OCI-LY1 (cell line): Measurements from ENCODE around the gene LRP10.

Experiments
- H2AFZ ChIP-seq: fragments of 200-600 bp; sonication (generic), shearing (Covaris generic); 2 replicates; pipeline ENCODE4 v1.6.0; 2014; ENCODE audit warnings: antibody characterized with exemption, mild to moderate bottlenecking, low read length
- H3F3A ChIP-seq: fragments of 200-600 bp; sonication (generic), shearing (Covaris generic); 2 replicates; pipeline ENCODE4 v1.6.0; 2014; ENCODE audit warnings: mild to moderate bottlenecking, antibody characterized with exemption, low read length, moderate library complexity; ENCODE audit not compliant: insufficient read depth
- H3K27ac ChIP-seq: fragments of 200-600 bp; sonication (generic); 2 replicates; pipeline ENCODE4 v1.5.1; 2014; ENCODE audit warnings: low read length, mixed run types, mild to moderate bottlenecking, low read depth; ENCODE audit not compliant: poor library complexity, severe bottlenecking
- H3K27me3 ChIP-seq: fragments of 200-600 bp; sonication (generic); 2 replicates; pipeline ENCODE4 v1.6.0; 2014; ENCODE audit warnings: antibody characterized with exemption, mild to moderate bottlenecking, low read length, moderate library complexity; ENCODE audit not compliant: insufficient read depth
- H3K36me3 ChIP-seq: fragments of 200-600 bp; sonication (generic); 2 replicates; pipeline ENCODE4 v1.6.1; 2014; ENCODE audit warnings: mild to moderate bottlenecking, antibody characterized with exemption, low read length, moderate library complexity, mixed read lengths; ENCODE audit not compliant: insufficient read depth
- H3K4me1 ChIP-seq: fragments of 200-600 bp; sonication (generic); 2 replicates; pipeline ENCODE4 v1.5.1; 2014; ENCODE audit warnings: mild to moderate bottlenecking, low read length, moderate library complexity; ENCODE audit not compliant: insufficient read depth, severe bottlenecking
- H3K4me2 ChIP-seq: fragments of 200-600 bp; sonication (generic), shearing (Covaris generic); 2 replicates; pipeline ENCODE4 v1.6.1; 2014; ENCODE audit warnings: low read length
- H3K4me3 ChIP-seq: fragments of 200-600 bp; sonication (generic); 2 replicates; pipeline ENCODE4 v1.5.1; 2014; ENCODE audit warnings: low read length, low read depth, mild to moderate bottlenecking, mixed read lengths; ENCODE audit not compliant: poor library complexity, severe bottlenecking
- H3K79me2 ChIP-seq: fragments of 200-600 bp; shearing (Covaris generic); 2 replicates; pipeline ENCODE4 v1.6.1; 2016; ENCODE audit warnings: mixed run types, low read length, mixed read lengths; ENCODE audit not compliant: insufficient read depth
- H3K9ac ChIP-seq: fragments of 200-600 bp; sonication (generic), shearing (Covaris generic); 2 replicates; pipeline ENCODE4 v1.6.1; 2014; ENCODE audit warnings: mild to moderate bottlenecking, low read length, mixed read lengths
- H3K9me2 ChIP-seq: fragments of 200-600 bp; sonication (generic), shearing (Covaris generic); 2 replicates; pipeline ENCODE4 v1.6.1; 2014; ENCODE audit warnings: low read depth, mild to moderate bottlenecking, low read length, mixed read lengths
- H3K9me3 ChIP-seq: fragments of 200-600 bp; shearing (Covaris generic); 2 replicates; pipeline ENCODE4 v1.6.1; 2014; ENCODE audit warnings: low read length, mixed read lengths
- H4K20me1 ChIP-seq: fragments of 200-600 bp; sonication (generic), shearing (Covaris generic); 2 replicates; pipeline ENCODE4 v1.6.0; 2016; ENCODE audit warnings: mild to moderate bottlenecking, low read length; ENCODE audit not compliant: insufficient read depth
- EZH2 ChIP-seq: fragments of 200-600 bp; sonication (generic), shearing (Covaris generic); IDR thresholded peaks from 2 replicates; pipeline ENCODE4 v1.8.0; 2017; ENCODE audit warnings: borderline replicate concordance, mixed run types, mild to moderate bottlenecking, antibody characterized with exemption, low read length, moderate library complexity, mixed read lengths
- TF ChIP-seq, protein P1 (sequence below): fragments of 200-600 bp; sonication (generic), shearing (Covaris generic); IDR thresholded peaks from 2 replicates; pipeline ENCODE4 v1.5.1; 2017; ENCODE audit warnings: mild to moderate bottlenecking, antibody characterized with exemption, low read length, moderate library complexity, mixed read lengths

The LRP10 gene

DNA sequence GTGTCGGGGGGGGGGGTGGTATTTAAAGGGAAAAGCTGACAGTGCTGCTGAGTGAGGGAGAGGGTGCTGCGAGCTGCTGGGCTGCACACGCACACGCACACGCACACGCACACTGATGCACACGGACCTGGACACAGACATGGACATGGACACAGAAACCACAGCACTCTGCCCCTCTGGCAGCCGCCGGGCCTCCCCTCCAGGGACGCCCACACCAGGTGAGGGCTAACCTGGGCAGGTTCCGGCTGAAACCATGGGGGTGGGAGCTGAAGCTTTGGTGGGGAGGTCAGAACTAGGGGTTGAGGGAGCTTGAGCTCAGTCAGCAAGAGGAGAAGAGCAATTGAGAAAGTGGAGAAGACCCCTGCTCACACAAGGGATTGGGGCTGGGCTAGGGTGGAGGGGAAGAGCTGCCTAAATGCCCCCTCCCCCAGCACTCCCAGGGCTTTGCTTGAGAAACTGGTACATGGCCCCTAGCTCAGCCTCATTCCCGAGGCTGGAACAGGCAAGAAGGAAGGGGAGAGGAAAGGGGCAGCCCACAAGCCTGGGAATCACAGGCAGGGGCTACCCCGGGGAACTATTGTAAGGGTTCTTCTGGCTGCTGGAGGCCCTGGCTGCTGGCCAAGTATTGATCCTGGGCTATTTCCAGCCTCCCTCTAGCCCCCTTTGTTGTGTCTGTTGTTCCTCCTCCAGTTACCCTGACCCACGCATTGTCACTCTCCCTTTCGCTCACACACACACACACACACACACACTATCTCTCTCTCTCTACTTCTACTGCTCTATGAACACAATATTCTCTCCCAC, 11.8 kb downstream of the LRP10 start, which contains the start of gene REM2:
REM2 (plus strand) TSS at position 50 of the 804 bp plus-strand sequence; CDS start at position 116, 66 bp downstream.
- Histone ChIP-seq H3K9me2 (no peaks in the 10 kb centered on the region), H3K4me2 (no peak within 1 kb of the TSS), H2AFZ (no peak within 1 kb of the TSS)

DNA sequence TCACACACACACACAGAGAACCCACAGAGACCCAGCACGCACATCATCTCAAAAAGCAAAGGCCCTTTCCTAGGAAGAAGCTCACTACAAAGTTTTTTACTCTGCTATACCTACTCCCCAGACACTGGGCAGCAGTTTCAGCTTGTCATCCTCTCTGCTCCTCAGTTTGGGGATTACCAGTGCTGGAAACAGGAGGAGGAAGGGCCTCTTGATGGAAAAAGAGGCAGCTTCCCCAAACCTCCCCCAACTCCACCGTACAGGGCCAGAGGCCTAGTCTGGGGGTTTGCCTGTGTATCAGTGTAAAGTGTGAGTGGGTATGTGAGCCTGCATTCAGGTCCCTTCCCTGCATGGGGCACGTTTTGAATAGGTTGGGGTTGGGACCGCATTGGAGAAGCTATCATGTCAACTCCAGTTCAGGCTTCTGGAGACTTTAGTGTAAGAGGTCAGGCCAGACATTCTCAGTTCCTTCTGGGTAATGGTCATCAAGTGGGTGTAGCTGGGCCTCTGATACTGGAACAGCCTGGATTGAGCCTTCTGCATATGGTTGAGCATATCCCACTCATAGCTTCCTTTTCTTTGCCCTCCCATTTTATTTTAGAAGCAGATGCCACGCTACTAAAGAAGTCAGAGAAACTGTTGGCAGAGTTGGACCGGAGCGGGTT, 12.7 kb downstream of the LRP10 start:
- H3K36me3 ChIP-seq, result no peaks in the 10 kb centered on the region
- H3K4me2 ChIP-seq, result no peak overlapping the region
- H3K4me3 ChIP-seq, result no peak overlapping the region
- H2AFZ ChIP-seq, result no peak overlapping the region
- 0 out of 2 replicates have a peak, but pooled peaks cover 6% of the 10 kb centered on the region for H3K27me3 ChIP-seq
- no peaks in the 10 kb centered on the region for H3K9me2 ChIP-seq
- no peak overlapping the region for H3K27ac ChIP-seq
- no peaks in the 10 kb centered on the region for H4K20me1 ChIP-seq
- no peaks in the 10 kb centered on the region for H3K79me2 ChIP-seq
- H3F3A ChIP-seq, result peaks cover 12% of the 10 kb centered on the region
- no peak for TF ChIP-seq EZH2
- TF ChIP-seq, protein P1, sequence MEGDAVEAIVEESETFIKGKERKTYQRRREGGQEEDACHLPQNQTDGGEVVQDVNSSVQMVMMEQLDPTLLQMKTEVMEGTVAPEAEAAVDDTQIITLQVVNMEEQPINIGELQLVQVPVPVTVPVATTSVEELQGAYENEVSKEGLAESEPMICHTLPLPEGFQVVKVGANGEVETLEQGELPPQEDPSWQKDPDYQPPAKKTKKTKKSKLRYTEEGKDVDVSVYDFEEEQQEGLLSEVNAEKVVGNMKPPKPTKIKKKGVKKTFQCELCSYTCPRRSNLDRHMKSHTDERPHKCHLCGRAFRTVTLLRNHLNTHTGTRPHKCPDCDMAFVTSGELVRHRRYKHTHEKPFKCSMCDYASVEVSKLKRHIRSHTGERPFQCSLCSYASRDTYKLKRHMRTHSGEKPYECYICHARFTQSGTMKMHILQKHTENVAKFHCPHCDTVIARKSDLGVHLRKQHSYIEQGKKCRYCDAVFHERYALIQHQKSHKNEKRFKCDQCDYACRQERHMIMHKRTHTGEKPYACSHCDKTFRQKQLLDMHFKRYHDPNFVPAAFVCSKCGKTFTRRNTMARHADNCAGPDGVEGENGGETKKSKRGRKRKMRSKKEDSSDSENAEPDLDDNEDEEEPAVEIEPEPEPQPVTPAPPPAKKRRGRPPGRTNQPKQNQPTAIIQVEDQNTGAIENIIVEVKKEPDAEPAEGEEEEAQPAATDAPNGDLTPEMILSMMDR, result no peak
- H3K9me3 ChIP-seq, result no peaks in the 10 kb centered on the region
- peaks cover 38% of the 10 kb centered on the region for H3K4me1 ChIP-seq
- no peak overlapping the region for H3K9ac ChIP-seq

More for the DNA sequence above, 11.8 kb downstream of the LRP10 start, which contains the start of gene REM2:
- peaks cover 11% of the 10 kb centered on the region for H3F3A ChIP-seq
- H4K20me1 ChIP-seq, result no peaks in the 10 kb centered on the region
- H3K36me3 ChIP-seq, result peaks cover 6% of the 10 kb centered on the region
- no peaks in the 10 kb centered on the region for H3K79me2 ChIP-seq
- no peak within 1 kb of the TSS for H3K27ac ChIP-seq
- no peak within 1 kb of the TSS for H3K9ac ChIP-seq
- 0 out of 2 replicates have a peak, but pooled peaks cover 6% of the 10 kb centered on the region for H3K27me3 ChIP-seq
- H3K4me3 ChIP-seq, result no peak within 1 kb of the TSS
- H3K4me1 ChIP-seq, result peaks cover 29% of the 10 kb centered on the region
- H3K9me3 ChIP-seq, result no peaks in the 10 kb centered on the region
- TF ChIP-seq, protein P1, result no peak
- TF ChIP-seq EZH2, result no peak

DNA sequence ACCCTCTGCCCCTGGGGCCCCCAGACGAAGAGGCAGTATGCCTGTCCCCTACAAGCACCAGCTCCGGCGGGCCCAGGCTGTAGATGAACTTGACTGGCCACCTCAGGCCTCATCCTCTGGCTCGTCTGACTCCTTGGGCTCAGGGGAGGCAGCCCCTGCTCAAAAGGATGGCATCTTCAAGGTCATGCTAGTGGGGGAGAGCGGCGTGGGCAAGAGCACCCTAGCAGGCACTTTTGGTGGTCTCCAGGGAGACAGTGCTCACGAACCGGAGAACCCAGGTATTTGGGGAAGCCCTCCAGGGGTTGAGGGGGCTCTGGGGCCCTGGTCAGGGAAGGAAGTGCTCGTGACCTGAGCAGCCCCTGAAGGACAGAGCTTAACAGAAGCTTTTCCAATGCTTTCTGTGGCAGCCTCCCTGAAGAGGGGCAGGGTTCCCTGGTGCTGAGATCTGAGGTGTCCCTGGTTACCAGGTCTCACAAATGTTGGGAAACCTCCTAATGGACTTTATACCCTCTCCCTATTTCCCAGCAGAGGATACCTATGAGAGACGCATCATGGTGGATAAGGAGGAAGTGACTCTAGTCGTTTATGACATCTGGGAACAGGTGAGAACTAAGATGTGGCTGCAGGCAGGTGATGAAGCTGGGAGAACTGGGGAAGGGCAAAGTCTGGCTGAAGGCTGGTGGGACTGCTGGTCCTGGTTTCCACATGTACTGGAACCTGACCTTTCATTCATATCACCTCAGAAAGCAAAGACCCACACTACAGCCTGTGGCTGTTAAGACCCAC, 13.4 kb downstream of the LRP10 start:
- no peak overlapping the region for H3K4me3 ChIP-seq

More for the DNA sequence above, 13.4 kb downstream of the LRP10 start:
- Histone ChIP-seq H3K4me1 (peaks cover 39% of the 10 kb centered on the region), H3K9me2 (no peaks in the 10 kb centered on the region), H2AFZ (no peak overlapping the region), H3K27me3 (0 out of 2 replicates have a peak, but pooled peaks cover 6% of the 10 kb centered on the region), H3K9ac (no peak overlapping the region), H3K27ac (no peak overlapping the region), H3K79me2 (no peaks in the 10 kb centered on the region), H3F3A (peaks cover 12% of the 10 kb centered on the region), H3K36me3 (no peaks in the 10 kb centered on the region), H3K4me2 (no peak overlapping the region), H3K9me3 (no peaks in the 10 kb centered on the region), H4K20me1 (no peaks in the 10 kb centered on the region)
- TF ChIP-seq EZH2, result no peak
- TF ChIP-seq, protein P1, result no peak
